A549 (cell line): Measurements from ENCODE around the gene HOXA11. TPM values are rescaled to one million over a fixed set of nuclear protein-coding genes. Genes with fewer than 3 reads are reported as not detected.
A peak's percentile ranks its signal among the peaks of the same experiment; 100 is the strongest.

ENCODE experiments used
- ATAC-seq, 2 experiments: fragments of 200-7000 bp in 1 of 2; fragments of >200 bp in 1 of 2; cut with Nextera tagmentation in 1 of 2; cut with Tn5 transposase in 1 of 2; 3 replicates each; pipeline versions ENCODE4 v1.8.0 to v1.9.1; 2018 to 2020; ENCODE audit warnings: mild to moderate bottlenecking in 1 of 2, moderate library complexity in 1 of 2
- CTCF ChIA-PET: fragments of 300-600 bp; sonication (Branson Sonifier 250); formaldehyde crosslinking; extraction: SDS; loops from one replicate; lab custom pipeline; 2021; ENCODE audit warnings: antibody characterized with exemption, inconsistent platforms; lab: Yijun Ruan, JAX
- POLR2A ChIA-PET: fragments of 350-600 bp; formaldehyde crosslinking; extraction: SDS; loops from one replicate; lab custom pipeline; 2021; ENCODE audit warnings: antibody characterized with exemption, inconsistent platforms; lab: Yijun Ruan, JAX
- DNase-seq, 2 experiments: peaks; one replicate each; pipeline versions ENCODE4 v3.0.0 to v3.0.0-alpha.2; 2011 to 2016; ENCODE audit warnings: low read depth in 1 of 2, low spot score in 1 of 2
- FAIRE-seq: peaks from 2 replicates; lab custom pipeline; 2011; peaks lifted over from hg19 to GRCh38; lab: Jason Lieb, UNC
- H3K27ac ChIP-seq, 2 experiments: fragments of >200 bp; sonication (Bioruptor Twin); formaldehyde crosslinking; 3 replicates each; pipeline ENCODE4 v1.5.1; 2016 to 2017
- H3K4me1 ChIP-seq: fragments of >200 bp; sonication (Bioruptor Twin); formaldehyde crosslinking; 3 replicates; pipeline ENCODE4 v1.6.1; 2016
- H3K4me2 ChIP-seq: fragments of >200 bp; sonication (Bioruptor Twin); formaldehyde crosslinking; 3 replicates; pipeline ENCODE4 v1.6.1; 2016
- H3K4me3 ChIP-seq: fragments of >200 bp; sonication (Bioruptor Twin); formaldehyde crosslinking; 3 replicates; pipeline ENCODE4 v1.5.1; 2016
- H3K9me3 ChIP-seq: fragments of >200 bp; sonication (Bioruptor Twin); formaldehyde crosslinking; 3 replicates; pipeline ENCODE4 v1.6.1; 2016
- CBX8 ChIP-seq: fragments of 200-600 bp; sonication (generic); IDR thresholded peaks from 2 replicates; pipeline ENCODE4 v1.6.1; 2016
- CHD2 ChIP-seq: fragments of 150-350 bp; IDR thresholded peaks from 2 replicates; pipeline ENCODE4 v1.6.1; 2014; ENCODE audit warnings: low read length; ENCODE audit not compliant: partially characterized antibody
- CHD4 ChIP-seq: fragments of 200-600 bp; sonication (generic); IDR thresholded peaks from 2 replicates; pipeline ENCODE4 v1.6.1; 2016; ENCODE audit warnings: antibody characterized with exemption, mild to moderate bottlenecking, borderline replicate concordance
- EHMT2 ChIP-seq: fragments of 200-600 bp; sonication (generic); IDR thresholded peaks from 2 replicates; pipeline ENCODE4 v1.6.1; 2016; ENCODE audit warnings: antibody characterized with exemption, low read depth, mild to moderate bottlenecking, moderate library complexity
- ELK1 ChIP-seq: fragments of 150-350 bp; IDR thresholded peaks from 2 replicates; pipeline ENCODE4 v1.6.1; 2014; ENCODE audit warnings: low read depth, mild to moderate bottlenecking, low read length
- ESRRA ChIP-seq: fragments of 150-350 bp; IDR thresholded peaks from 2 replicates; pipeline ENCODE4 v1.6.1; 2014; ENCODE audit warnings: mild to moderate bottlenecking, low read length, borderline replicate concordance
- FOSL2 ChIP-seq, 2 experiments: fragments of 450-650 bp in 1 of 2; fragments of >200 bp in 1 of 2; sonication (Bioruptor Twin) in 1 of 2; formaldehyde crosslinking; IDR thresholded peaks; 2 replicates each; pipeline versions ENCODE4 v1.5.0 to v1.6.1; 2016 to 2020; ENCODE audit warnings: mild to moderate bottlenecking in 1 of 2, moderate library complexity in 1 of 2
- FOXS1 ChIP-seq: fragments of 250-450 bp; sonication (Bioruptor Pico); IDR thresholded peaks from 2 replicates; pipeline ENCODE4 v1.5.0; 2020; ENCODE audit warnings: mild to moderate bottlenecking, moderate library complexity
- HES2 ChIP-seq: fragments of >200 bp; sonication (Bioruptor Twin); formaldehyde crosslinking; IDR thresholded peaks from 2 replicates; pipeline ENCODE4 v1.6.1; 2016
- HMGXB4 ChIP-seq: fragments of 250-450 bp; sonication (Bioruptor Pico); IDR thresholded peaks from 2 replicates; pipeline ENCODE4 v1.5.0; 2021; ENCODE audit warnings: mild to moderate bottlenecking, moderate library complexity, borderline replicate concordance
- HOXB13 ChIP-seq: fragments of 250-450 bp; sonication (Bioruptor Pico); IDR thresholded peaks from 2 replicates; pipeline ENCODE4 v1.5.0; 2020; ENCODE audit warnings: low read depth, mild to moderate bottlenecking, moderate library complexity
- KDM1A ChIP-seq: fragments of 200-600 bp; sonication (generic); IDR thresholded peaks from 2 replicates; pipeline ENCODE4 v1.6.1; 2016; ENCODE audit warnings: low read depth, mild to moderate bottlenecking
- MAFK ChIP-seq: fragments of 450-650 bp; IDR thresholded peaks from 2 replicates; pipeline ENCODE4 v1.6.1; 2014; ENCODE audit not compliant: partially characterized antibody
- MAZ ChIP-seq: fragments of 150-350 bp; IDR thresholded peaks from 2 replicates; pipeline ENCODE4 v1.6.1; 2014; ENCODE audit warnings: antibody characterized with exemption, low read depth, low read length, borderline replicate concordance
- MYC ChIP-seq: IDR thresholded peaks from 2 replicates; pipeline ENCODE4 v1.6.1; 2012; ENCODE audit warnings: mild to moderate bottlenecking, inconsistent platforms, low read length, improper control_type of control experiment, borderline replicate concordance
- NPAS2 ChIP-seq: fragments of 250-450 bp; sonication (Bioruptor Pico); IDR thresholded peaks from 2 replicates; pipeline ENCODE4 v1.8.0; 2022; ENCODE audit warnings: mild to moderate bottlenecking, moderate library complexity, borderline replicate concordance
- NR3C1 ChIP-seq: fragments of >200 bp; sonication (Bioruptor Twin); formaldehyde crosslinking; IDR thresholded peaks from 3 replicates; pipeline ENCODE4 v1.6.1; 2017
- POLR2A ChIP-seq: IDR thresholded peaks from 2 replicates; pipeline ENCODE4 v1.6.1; 2012; ENCODE audit warnings: mild to moderate bottlenecking, low read length
- POLR2AphosphoS2 ChIP-seq: conservative IDR thresholded peaks from 2 replicates; pipeline ENCODE4 v1.6.1; 2012; ENCODE audit warnings: low read length, improper control_type of control experiment, inconsistent platforms
- RNF2 ChIP-seq: fragments of 200-600 bp; sonication (generic); IDR thresholded peaks from 2 replicates; pipeline ENCODE4 v1.6.1; 2016; ENCODE audit warnings: low read depth, mild to moderate bottlenecking, antibody characterized with exemption, moderate library complexity, borderline replicate concordance
- USF2 ChIP-seq: fragments of 450-650 bp; IDR thresholded peaks from 2 replicates; pipeline ENCODE4 v1.6.1; 2014; ENCODE audit warnings: antibody characterized with exemption
- ZC3H11A ChIP-seq: fragments of 450-650 bp; IDR thresholded peaks from 2 replicates; pipeline ENCODE4 v1.6.1; 2014; ENCODE audit warnings: antibody characterized with exemption, mild to moderate bottlenecking
- ZNF302 ChIP-seq: fragments of 250-450 bp; sonication (Bioruptor Pico); IDR thresholded peaks from 2 replicates; pipeline ENCODE4 v1.9.0; 2021; ENCODE audit warnings: inconsistent platforms, mild to moderate bottlenecking, moderate library complexity
- ZSCAN20 ChIP-seq: fragments of 250-450 bp; sonication (Bioruptor Pico); IDR thresholded peaks from 2 replicates; pipeline ENCODE4 v1.8.0; 2022; ENCODE audit warnings: mild to moderate bottlenecking, moderate library complexity
- WGBS: methylation state at CpG from one replicate; pipeline ENCODE4 v1.1.6; 2017; ENCODE audit errors: missing lambda C conversion rate; 5-methylcytosine and 5-hydroxymethylcytosine counted together
- polyA plus RNA-seq, 4 experiments: library from polyadenylated mRNA; depleted of rRNA in 3 of 4; stranded (reverse); fragments of >200 nt; fragmentation: RNase III in 1 of 4; extraction: RNeasy Plus Mini Kit Qiagen cat#74134 plus additional on column Dnase treatment in 1 of 4; gene quantifications; 2 replicates in 3 of 4; 3 replicates in 1 of 4; pipeline ENCODE4 v1.2.3, GENCODE V29; 2011 to 2017
- TF ChIP-seq, protein P1 (sequence below): fragments of >200 bp; sonication (Bioruptor Twin); formaldehyde crosslinking; IDR thresholded peaks from 3 replicates; pipeline ENCODE4 v1.5.1; 2016
- TF ChIP-seq, protein P2 (sequence below): IDR thresholded peaks from 2 replicates; pipeline ENCODE4 v1.6.1; 2012

The HOXA11 gene
- polyA plus RNA-seq, 2 of the 4 experiments (the other 2 are of a cell fraction) = 0.68 to 0.84 TPM

GRCh38 chr7:27184337-27185012 lies 557 bp downstream of the HOXA11 start (continued):
- TF ChIP-seq, protein P1, sequence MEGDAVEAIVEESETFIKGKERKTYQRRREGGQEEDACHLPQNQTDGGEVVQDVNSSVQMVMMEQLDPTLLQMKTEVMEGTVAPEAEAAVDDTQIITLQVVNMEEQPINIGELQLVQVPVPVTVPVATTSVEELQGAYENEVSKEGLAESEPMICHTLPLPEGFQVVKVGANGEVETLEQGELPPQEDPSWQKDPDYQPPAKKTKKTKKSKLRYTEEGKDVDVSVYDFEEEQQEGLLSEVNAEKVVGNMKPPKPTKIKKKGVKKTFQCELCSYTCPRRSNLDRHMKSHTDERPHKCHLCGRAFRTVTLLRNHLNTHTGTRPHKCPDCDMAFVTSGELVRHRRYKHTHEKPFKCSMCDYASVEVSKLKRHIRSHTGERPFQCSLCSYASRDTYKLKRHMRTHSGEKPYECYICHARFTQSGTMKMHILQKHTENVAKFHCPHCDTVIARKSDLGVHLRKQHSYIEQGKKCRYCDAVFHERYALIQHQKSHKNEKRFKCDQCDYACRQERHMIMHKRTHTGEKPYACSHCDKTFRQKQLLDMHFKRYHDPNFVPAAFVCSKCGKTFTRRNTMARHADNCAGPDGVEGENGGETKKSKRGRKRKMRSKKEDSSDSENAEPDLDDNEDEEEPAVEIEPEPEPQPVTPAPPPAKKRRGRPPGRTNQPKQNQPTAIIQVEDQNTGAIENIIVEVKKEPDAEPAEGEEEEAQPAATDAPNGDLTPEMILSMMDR = no peak
- no peak for TF ChIP-seq ELK1
- no peak for TF ChIP-seq ZC3H11A
- TF ChIP-seq HES2 = no peak
- no peak for TF ChIP-seq ZNF302 (CRISPR knock-in tag)
- peak; percentile 37 for TF ChIP-seq POLR2A
- no peak for TF ChIP-seq MAZ
- TF ChIP-seq, all 56 proteins: peak for 3

DNA sequence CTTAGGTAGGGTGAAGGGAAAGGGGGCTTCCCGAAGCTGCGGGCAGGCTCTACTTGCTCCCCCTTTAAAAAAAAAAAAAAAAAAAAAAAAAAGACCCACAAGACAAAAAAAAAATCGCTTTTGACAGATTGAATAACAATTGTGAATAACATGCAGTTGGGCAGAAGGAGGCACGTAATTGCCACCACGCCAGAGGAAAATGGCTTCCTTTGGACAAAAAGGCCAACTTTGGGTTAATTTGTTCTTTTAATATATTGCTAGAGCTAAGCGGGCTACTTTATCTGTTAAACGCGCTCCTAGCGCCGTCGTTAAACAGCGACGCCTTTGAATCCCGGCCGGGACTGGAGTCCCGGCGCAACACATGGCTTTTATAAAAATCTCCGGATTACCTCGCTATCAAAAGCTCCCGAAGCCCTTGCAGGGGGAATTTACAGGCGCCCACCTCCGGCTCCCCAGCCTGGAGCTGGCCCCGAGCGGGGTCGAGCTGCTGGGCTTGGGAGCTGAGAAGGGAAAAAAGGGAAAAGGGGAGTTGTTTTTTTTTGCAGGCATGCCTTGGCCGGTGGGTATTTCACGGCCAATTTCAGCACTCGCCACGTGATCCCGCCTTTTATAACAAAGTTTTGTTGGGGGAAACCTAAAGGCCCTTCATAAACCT lies 1.2 kb downstream of the HOXA11 start:
- ChIA-PET CTCF (interaction anchor here (1.5 to 4.2 kb wide), 2 partner anchors 12 to 873 kb away, joined by 3 to 27 read pairs; no protein-coding TSS in a partner anchor), POLR2A (interaction anchor here (0.7 kb wide), 1 partner anchor 9 kb away, joined by 4 read pairs; no protein-coding TSS in a partner anchor)
- peak overlapping the region; percentile 49 for H3K4me3 ChIP-seq
- no peak for FAIRE-seq
- 60% methylated on average over 30 of the region's 30 CpGs for WGBS
- peaks cover 27% of the 10 kb centered on the region for H3K4me1 ChIP-seq
- ATAC-seq = no peak
- no peaks in the 10 kb centered on the region for H3K9me3 ChIP-seq
- no peak for DNase-seq
- peak overlapping the region; percentile 77 for H3K4me2 ChIP-seq
- TF ChIP-seq CBX8 (no peak), FOXS1 (CRISPR knock-in tag) (no peak), USF2 (peak; percentile 54), NPAS2 (no peak), CHD4 (no peak), FOSL2 (IDR thresholded peaks at IDR 0.05) (no peak), FOSL2 (CRISPR knock-in tag; IDR thresholded peaks at IDR 0.05) (no peak)
- TF ChIP-seq, protein P2, sequence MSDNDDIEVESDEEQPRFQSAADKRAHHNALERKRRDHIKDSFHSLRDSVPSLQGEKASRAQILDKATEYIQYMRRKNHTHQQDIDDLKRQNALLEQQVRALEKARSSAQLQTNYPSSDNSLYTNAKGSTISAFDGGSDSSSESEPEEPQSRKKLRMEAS = peak; percentile 59; the same call in 1 of the 2 replicates
- peak overlapping the region; percentile 69 to 94 for H3K27ac ChIP-seq

GRCh38 chr7:27182861-27183681 lies 2.0 kb downstream of the HOXA11 start:
- H3K27ac ChIP-seq = peak overlapping the region in 1 of 2 experiments; percentile 30; a peak in 1 of 6 replicates
- DNase-seq (no peak), FAIRE-seq (no peak), ATAC-seq (no peak)
- ChIA-PET POLR2A (no interaction called here), CTCF (interaction anchor here (1.2 to 2.1 kb wide), 5 partner anchors 12 to 874 kb away, joined by 3 to 6 read pairs (median 3); no protein-coding TSS in a partner anchor)
- H3K4me3 ChIP-seq = no peak overlapping the region
- peaks cover 27% of the 10 kb centered on the region for H3K4me1 ChIP-seq
- WGBS = 97% methylated on average over 32 of the region's 39 CpGs
- no peaks in the 10 kb centered on the region for H3K9me3 ChIP-seq
- peak overlapping the region; percentile 77 for H3K4me2 ChIP-seq
- TF ChIP-seq MYC (no peak), ZSCAN20 (CRISPR knock-in tag) (no peak), POLR2AphosphoS2 (no peak), NR3C1 (no peak), CHD2 (no peak), ZNF302 (CRISPR knock-in tag) (no peak), MAFK (no peak), KDM1A (no peak), HMGXB4 (CRISPR knock-in tag) (no peak), FOXS1 (CRISPR knock-in tag) (no peak), EHMT2 (no peak), RNF2 (no peak), ESRRA (no peak), HOXB13 (no peak), CHD4 (no peak)
